ENCODE results near the gene NDUFB3.
"Not testable (repeated sequence)": the region's sequence is repeated elsewhere in the genome, so short reads cannot be mapped to it uniquely, and the experiment has no call there.

The NDUFB3 gene

GRCh38 chr2:201057715-201058248 is 14.0 kb upstream of the NDUFB3 start:
- H3K9me3 ChIP-seq (ENCODE audit: severe bottlenecking): no peaks in the 10 kb centered on the region
- H3K4me3 ChIP-seq (ENCODE audit: severe bottlenecking): no peak overlapping the region
- H3K36me3 ChIP-seq (ENCODE audit: low read depth): no peaks in the 10 kb centered on the region
- H3K27me3 ChIP-seq (ENCODE audit: insufficient read depth, poor library complexity, severe bottlenecking): no peaks in the 10 kb centered on the region
- no peak for DNase-seq (ENCODE audit: low spot score)
- no peak for ATAC-seq (ENCODE audit: low read depth)
- no peak for TF ChIP-seq CTCF (IDR thresholded peaks at IDR 0.05; ENCODE audit: poor library complexity, severe bottlenecking)
- H3K27ac ChIP-seq (ENCODE audit: poor library complexity, severe bottlenecking): no peak overlapping the region
- H3K4me1 ChIP-seq (ENCODE audit: insufficient read depth, poor library complexity, severe bottlenecking): no peaks in the 10 kb centered on the region

- no peak overlapping the region for H3K4me3 ChIP-seq (ENCODE audit: severe bottlenecking)
Measured at GRCh38 chr2:201058914-201059313, 12.9 kb upstream of the NDUFB3 start.

GRCh38 chr2:201059961-201060755 is 11.6 kb upstream of the NDUFB3 start:
- H3K36me3 ChIP-seq (ENCODE audit: low read depth): no peaks in the 10 kb centered on the region
- H3K9me3 ChIP-seq (ENCODE audit: severe bottlenecking): no peaks in the 10 kb centered on the region
- H3K4me3 ChIP-seq (ENCODE audit: severe bottlenecking): no peak overlapping the region
- ATAC-seq (ENCODE audit: low read depth) (no peak), DNase-seq (ENCODE audit: low spot score) (no peak)
- no peak for TF ChIP-seq CTCF (IDR thresholded peaks at IDR 0.05; ENCODE audit: poor library complexity, severe bottlenecking)
- H3K27me3 ChIP-seq (ENCODE audit: insufficient read depth, poor library complexity, severe bottlenecking): no peaks in the 10 kb centered on the region
- no peaks in the 10 kb centered on the region for H3K4me1 ChIP-seq (ENCODE audit: insufficient read depth, poor library complexity, severe bottlenecking)
- no peak overlapping the region for H3K27ac ChIP-seq (ENCODE audit: poor library complexity, severe bottlenecking)

More at GRCh38 chr2:201058914-201059313, 12.9 kb upstream of the NDUFB3 start:
- Histone ChIP-seq H3K36me3 (ENCODE audit: low read depth) (no peaks in the 10 kb centered on the region), H3K27me3 (ENCODE audit: insufficient read depth, poor library complexity, severe bottlenecking) (no peaks in the 10 kb centered on the region), H3K27ac (ENCODE audit: poor library complexity, severe bottlenecking) (no peak overlapping the region), H3K9me3 (ENCODE audit: severe bottlenecking) (no peaks in the 10 kb centered on the region), H3K4me1 (ENCODE audit: insufficient read depth, poor library complexity, severe bottlenecking) (no peaks in the 10 kb centered on the region)
- ATAC-seq (ENCODE audit: low read depth) (no peak), DNase-seq (ENCODE audit: low spot score) (no peak)
- no peak for TF ChIP-seq CTCF (IDR thresholded peaks at IDR 0.05; ENCODE audit: poor library complexity, severe bottlenecking)

- not testable (repeated sequence) for H3K4me1 ChIP-seq (ENCODE audit: insufficient read depth, poor library complexity, severe bottlenecking); ATAC-seq (ENCODE audit: low read depth); H3K4me3 ChIP-seq (ENCODE audit: severe bottlenecking); H3K9me3 ChIP-seq (ENCODE audit: severe bottlenecking); DNase-seq (ENCODE audit: low spot score); H3K27ac ChIP-seq (ENCODE audit: poor library complexity, severe bottlenecking); H3K36me3 ChIP-seq (ENCODE audit: low read depth); H3K27me3 ChIP-seq (ENCODE audit: insufficient read depth, poor library complexity, severe bottlenecking)
Measured at GRCh38 chr2:201063516-201063915, 8.3 kb upstream of the NDUFB3 start.

- Histone ChIP-seq H3K36me3 (ENCODE audit: low read depth) (no peaks in the 10 kb centered on the region), H3K4me3 (ENCODE audit: severe bottlenecking) (no peak overlapping the region), H3K4me1 (ENCODE audit: insufficient read depth, poor library complexity, severe bottlenecking) (peaks cover 11% of the 10 kb centered on the region), H3K9me3 (ENCODE audit: severe bottlenecking) (no peaks in the 10 kb centered on the region), H3K27me3 (ENCODE audit: insufficient read depth, poor library complexity, severe bottlenecking) (no peaks in the 10 kb centered on the region), H3K27ac (ENCODE audit: poor library complexity, severe bottlenecking) (no peak overlapping the region)
- no peak for DNase-seq (ENCODE audit: low spot score)
- ATAC-seq (ENCODE audit: low read depth): no peak
- no peak for TF ChIP-seq CTCF (IDR thresholded peaks at IDR 0.05; ENCODE audit: poor library complexity, severe bottlenecking)
Measured at GRCh38 chr2:201064797-201065329, 6.9 kb upstream of the NDUFB3 start.
